HG02970 (cell line): ENCODE data around the gene CNST.

Experiments used
- ATAC-seq: cut with Tn5 transposase; IDR thresholded peaks from one replicate; pipeline ENCODE4 v1.9.1; 2021; ENCODE audit warnings: mild to moderate bottlenecking, moderate library complexity, moderate number of reproducible peaks; ENCODE audit not compliant: unreplicated experiment, low FRiP score

The CNST gene

DNA sequence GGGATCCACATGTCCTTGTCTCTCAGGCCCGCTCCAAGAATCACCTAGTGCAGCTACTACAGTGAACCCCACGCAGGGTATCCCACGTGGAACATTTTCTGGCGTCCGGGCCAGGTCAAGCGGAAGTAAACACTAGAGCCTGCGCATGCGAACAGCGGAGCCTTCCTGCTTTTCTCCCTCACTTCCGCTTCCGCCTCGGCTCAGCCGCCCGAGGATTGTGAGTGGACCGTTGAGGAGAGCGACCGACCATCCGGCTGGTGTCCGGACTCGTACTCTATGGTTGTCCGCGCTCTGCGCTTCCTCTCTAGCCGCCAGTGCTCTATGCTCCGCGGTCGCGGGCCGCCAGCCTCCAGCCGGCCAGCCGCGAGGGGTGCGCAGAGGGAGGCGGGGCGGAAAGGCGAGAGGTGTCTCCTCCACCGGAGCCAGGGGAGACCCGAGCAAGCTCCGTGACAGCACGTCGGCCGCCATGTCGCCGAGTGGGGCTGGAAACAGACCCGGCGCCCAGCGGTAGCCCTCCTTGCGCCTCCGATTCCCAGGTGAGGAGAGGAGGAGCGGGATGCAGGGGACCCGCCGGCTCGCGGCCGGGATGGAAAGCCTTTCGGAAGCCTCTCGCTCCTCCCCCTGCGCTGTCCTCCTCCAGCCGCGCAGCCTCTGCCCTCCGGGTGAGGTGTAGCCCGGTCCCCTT, at the start of gene CNST, which contains the start of gene TFB2M:
Gene CNST, plus strand, starts transcription at position 329 of the 685 bp plus-strand sequence. CDS start 25,107 bp downstream, outside the sequence.
Gene TFB2M, minus strand, starts transcription at position 134 of the 685 bp plus-strand sequence. Its CDS starts 123 bp downstream, at position 11.
- ATAC-seq = peak; percentile 96

DNA sequence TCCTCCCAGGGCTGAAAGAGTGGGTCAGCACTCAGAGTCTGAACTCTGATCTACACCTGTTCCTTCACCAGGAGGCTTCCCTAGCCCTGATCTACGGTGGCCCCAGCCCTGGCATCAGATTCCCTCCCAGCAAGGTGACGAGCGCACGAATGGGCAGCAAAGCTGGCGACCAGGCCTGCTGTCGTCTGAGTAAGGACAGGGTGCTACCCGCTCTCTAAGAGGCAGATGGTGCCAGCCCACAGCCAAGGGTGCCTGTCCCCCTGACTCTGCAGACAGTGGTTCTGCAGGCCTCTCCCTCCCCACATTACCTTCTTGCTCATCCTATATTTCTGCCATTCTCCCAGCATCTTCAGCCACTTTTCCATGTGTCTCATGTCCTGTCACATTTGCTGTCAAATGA, 48.9 kb upstream of the CNST start:
- ATAC-seq = no peak

- no peak for ATAC-seq
Observed at GRCh38 chr1:246518456-246519205, 47.6 kb upstream of the CNST start.

- ATAC-seq = no peak
Observed at GRCh38 chr1:246519514-246519913, 46.7 kb upstream of the CNST start.

GRCh38 chr1:246526380-246526779, 39.9 kb upstream of the CNST start:
- ATAC-seq = no peak

DNA sequence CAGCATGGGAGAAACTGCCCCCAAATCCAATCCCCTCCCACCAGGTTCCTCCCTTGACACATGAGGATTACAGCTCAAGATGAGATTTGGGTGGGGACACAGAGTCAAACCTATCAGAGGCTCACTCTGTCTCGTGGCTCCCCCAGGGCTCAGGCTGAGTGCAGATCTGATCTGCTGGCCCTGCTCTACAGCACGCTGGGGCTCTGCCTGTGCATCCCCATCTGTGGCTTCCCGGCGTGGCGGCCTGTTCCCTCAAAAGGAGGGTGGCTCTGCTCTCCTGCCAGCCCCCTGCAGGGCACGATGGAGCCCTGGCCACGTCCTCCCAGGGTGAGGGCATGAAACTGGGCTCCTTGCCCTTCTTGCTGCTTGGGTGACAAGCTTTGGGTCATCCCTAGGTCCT, 39.3 kb upstream of the CNST start:
- no peak for ATAC-seq

DNA sequence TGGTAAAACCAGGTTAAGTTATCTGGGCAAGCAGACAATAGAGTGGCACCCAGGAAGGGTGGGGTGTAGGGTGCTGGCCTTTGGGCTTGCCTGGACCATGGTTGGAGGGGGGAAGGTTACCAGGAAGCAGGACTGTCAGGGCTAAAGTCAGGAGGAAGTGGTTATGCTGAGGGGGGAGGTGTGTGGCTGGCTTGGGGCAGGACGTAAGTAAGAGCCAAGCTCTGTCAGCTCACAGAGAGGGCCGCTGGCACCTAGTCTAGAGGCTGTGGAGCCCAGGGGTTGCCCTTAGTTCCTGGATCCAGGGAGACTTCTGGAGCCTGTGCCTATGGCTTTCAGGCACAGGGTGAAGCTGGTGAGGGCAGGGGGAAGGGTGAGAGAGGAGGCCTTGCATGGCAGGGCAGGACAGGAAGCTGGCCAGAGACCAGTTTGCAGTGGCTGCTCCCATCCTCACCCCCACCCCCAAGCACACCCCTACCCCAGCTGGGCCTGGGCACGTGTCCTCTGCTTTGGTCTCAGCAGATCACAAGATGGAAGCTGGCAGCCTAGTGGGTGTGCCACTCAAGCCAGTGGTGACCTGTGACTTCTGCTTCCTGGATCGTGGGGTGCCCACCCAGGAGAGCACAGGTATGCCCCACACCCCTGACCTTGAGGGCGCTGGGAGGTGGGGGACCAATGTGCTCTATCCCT, 38.7 kb upstream of the CNST start:
- no peak for ATAC-seq

GRCh38 chr1:246528933-246529731, 37.1 kb upstream of the CNST start:
- ATAC-seq = no peak

DNA sequence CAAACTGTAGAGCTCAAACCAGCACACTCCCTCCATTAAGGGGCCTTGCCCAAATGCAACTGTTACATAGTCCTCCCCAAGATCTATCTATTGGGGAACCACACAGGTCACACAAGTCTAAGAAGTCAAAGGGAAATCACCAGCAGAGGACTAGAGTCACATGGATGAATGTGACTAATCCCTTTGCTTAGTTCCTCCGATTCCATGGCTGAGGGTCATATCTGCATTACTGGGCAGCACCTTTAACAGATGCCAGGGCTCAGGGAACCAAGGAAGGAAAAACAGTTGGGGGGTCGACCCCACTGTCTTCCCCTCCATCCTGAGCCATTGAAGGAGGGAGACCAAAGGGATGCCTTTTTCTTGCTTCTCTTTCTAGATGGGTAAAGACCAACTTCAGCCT, 35.8 kb upstream of the CNST start:
- ATAC-seq = no peak

- no peak for ATAC-seq
Observed at GRCh38 chr1:246532519-246532918, 33.7 kb upstream of the CNST start.

DNA sequence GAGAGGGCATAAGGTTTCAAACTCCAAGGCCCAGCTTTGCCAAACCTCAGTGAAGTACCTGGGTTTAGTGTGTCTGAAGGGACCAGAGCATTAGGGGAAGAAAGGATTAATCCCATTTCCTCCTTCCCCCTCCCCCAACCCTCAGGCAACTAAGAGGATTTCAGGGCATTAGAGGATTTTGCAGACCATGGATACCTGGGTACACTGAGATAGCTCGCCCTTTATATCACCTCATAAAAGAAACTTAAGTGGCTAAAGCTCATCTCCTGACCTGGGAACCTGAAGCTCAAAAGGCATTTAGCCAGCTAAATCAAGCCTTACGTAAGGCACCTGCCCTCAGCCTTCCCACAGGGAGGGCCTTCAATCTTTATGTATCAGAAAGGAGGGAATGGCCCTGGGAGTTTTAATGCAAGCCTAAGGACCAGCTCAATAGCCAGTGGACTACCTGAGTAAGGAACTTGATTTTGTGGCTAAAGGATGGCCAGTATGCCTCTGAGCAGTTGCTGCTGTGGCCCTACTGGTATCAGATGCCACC, 32.8 kb upstream of the CNST start:
- no peak for ATAC-seq

GRCh38 chr1:246534114-246534513, 32.1 kb upstream of the CNST start:
- ATAC-seq = no peak

DNA sequence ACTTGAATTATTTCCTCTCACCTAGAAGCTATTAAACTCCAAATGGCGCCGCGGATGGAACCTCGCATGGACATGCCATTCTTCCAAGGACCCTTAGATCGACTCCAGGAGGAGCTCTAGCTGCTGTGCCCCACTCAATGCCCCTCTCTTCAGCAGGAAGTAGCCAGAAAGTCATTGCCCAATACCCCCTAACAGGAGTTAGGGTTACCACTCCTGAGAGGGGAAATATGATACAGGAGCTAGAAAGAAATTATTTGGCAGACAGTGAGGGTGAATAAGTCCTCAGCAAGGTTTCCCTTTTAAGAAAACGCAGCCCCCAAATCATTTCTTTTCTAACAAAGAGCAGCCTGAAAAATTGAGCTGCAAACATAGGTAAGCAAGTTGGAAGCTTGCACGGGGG, 28.8 kb upstream of the CNST start:
- no peak for ATAC-seq

GRCh38 chr1:246537887-246538286, 28.4 kb upstream of the CNST start:
- no peak for ATAC-seq

DNA sequence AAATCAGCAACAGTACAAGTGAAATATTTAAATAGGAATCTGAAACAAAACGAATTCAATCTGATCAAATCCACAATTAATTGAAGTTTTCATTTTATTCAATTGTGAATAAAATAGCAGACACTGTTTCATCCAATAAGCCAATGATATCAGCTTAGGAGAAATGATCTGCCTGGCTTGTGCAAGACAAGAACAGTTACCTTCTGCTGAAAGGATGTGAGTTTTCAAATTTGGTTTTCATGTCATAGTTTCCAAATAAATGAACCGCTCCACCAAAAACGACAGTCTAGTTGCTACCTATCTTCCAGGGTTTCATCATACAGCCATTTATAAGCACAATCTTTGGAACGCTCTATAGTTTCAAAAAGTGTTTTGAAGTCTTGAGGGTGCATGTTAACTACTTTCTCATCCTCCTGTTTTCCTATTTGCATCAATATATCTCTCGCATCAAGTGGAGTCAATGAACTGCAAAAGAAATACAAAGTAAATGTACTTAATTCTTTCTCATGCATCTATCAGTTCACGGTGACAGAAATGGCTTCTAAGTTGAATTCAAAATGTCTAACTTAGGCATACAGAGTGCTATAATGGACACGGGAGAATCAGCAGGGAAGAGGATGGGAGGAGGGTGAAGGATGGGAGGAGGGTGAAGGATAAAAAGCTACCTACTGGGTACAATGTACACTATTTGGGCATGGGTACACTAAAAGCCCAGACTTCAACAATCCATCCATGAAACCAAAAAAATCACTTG, 25.3 kb upstream of the CNST start:
- ATAC-seq = no peak

DNA sequence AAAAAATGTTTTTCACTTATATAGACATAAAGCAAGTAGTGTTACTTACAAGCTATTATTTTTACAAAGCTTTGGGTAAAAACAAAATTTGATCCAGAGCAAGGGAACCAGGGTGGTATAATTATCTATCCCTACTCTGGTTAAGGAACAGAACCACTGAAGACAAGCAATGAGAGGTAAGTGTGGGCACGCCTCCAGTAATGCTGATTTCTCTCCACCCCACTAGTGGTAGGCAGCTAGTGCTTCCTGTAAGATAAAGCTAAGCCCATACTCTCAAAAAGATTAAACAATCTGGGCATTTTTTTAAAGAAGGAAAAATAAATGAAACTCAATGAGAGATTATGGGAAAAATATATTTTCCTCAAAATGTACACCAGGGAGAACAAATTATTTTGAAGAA, 22.3 kb upstream of the CNST start:
- ATAC-seq = no peak

DNA sequence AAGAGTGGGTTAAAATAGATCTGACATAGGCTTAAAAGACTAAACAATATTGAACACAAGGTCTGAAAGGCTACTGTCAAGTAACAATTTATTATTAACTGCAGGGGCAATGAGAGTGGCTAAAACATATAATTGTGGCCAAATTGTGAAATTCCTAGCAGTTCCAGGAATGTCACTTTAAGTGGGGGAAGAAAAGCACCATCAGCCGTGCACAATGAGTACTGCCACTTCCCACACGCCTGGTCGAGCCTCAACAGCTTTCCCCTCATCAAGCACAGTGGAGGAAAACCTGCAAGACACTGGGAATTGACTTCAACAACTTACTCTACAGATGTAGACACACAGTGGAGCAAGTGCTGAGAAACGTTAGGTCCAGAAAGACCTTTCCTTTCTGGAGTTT, 16.6 kb upstream of the CNST start:
- no peak for ATAC-seq

DNA sequence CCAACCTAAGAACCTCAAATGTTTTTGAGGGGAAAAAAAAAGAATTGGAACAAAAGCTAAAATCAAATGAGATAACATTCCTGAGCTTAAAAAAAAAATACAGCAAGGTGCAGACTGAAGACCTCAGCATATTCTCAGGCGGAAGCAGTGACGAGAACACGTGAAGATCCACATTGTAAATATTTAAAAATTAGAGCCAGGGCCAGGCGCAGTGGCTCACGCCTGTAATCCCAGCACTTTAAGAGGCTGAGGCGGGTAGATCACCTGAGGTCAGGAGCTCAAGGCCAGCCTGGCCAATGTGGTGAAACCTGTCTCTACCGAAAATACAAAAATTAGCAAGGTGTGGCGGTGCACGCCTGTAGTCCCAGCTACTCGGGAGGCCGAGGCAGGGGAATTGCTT, 15.9 kb upstream of the CNST start:
- ATAC-seq = no peak

DNA sequence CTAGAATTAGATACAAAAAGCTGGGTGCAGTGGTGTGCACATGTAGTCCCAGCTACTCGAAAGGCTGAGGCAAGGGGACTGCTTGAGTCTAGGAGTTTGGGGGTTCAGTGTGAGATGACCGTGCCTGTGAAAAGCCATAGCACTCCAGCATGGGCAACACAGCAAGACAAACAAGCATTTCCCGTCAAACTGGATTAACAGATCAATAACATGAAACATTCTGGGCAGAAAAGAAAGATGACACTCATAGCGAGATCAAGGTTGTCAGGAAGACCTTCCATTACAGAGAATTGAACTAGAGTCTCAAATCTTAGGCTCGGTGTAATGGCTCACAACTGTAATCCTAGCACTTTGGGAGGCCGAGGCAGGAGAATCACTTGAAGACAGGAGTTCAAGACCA, 14.1 kb upstream of the CNST start:
- no peak for ATAC-seq

GRCh38 chr1:246554201-246554600, 12.1 kb upstream of the CNST start:
- ATAC-seq = no peak
